ENCODE data around the gene PRKACB. TPM values are rescaled to one million over a fixed set of nuclear protein-coding genes. Genes with fewer than 3 reads are reported as not detected.
A peak's percentile ranks its signal among the peaks of the same experiment; 100 is the strongest.
"Not testable (repeated sequence)": the region's sequence is repeated elsewhere in the genome, so short reads cannot be mapped to it uniquely, and the experiment has no call there.

PRKACB gene
- total RNA-seq: 10 to 100 TPM; 25.2 to 31.3 (median 26.4) TPM

DNA sequence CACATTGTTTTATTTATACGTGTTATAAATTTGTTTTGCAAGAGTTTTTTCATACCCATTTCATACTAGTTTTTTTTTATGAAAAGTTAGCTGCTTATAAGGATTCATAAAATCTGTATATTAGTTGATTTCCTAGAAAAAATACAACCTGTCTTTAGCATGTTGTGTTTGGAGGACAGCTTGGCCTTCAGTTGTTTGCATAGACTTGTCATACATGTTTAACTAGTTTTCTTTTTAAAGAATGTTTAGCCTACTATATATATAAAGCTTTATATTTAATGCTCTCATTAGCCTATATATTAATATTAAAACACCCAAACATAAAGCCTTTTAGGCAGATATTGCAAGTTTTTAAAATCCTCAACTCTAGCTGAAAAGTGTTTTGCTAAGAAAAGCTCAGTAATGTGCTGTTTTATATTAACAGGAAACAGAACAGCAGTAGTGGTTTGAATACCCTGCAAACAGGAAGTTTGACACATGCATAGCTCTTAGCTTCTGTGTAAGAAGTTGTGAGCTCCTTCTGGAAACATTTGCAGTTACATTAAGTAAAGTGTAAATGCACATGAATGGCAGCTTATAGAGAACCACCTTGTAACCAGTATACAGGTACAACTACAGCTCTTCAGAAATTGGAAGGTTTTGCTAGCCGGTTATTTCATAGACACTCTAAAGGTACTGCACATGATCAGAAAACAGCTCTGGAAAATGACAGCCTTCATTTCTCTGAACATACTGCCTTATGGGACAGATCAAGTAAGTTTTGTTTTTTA, at the start of gene PRKACB:
PRKACB (plus strand) TSS at position 476 of the 770 bp plus-strand sequence; CDS start at position 567, 91 bp downstream.
- no peaks in the 10 kb centered on the region for H3K27me3 ChIP-seq
- intact Hi-C loops (cut with DNase I; ENCODE audit: low total_unique reads): no loop called here
- peak within 1 kb of the TSS in 1 of 3 donors; percentile 20 for H3K4me3 ChIP-seq

DNA sequence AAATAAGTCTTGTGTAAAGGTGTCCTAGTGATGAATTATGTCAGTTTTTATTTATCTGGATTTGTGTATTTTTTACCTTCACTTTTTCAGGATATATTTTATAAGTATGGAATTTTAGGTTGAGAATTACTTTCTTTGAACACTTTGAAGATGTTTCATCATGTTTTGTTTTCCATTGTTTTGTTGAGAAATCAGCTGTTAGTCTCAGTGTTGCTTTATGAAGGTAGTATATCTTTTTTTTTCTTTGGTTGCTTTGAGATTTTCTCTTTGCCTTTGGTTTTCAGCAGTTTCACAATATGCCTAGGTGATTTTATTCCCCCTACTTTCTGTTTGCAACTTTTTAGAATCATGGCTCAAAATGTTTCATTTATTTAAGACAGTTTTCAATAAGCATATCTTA, 48.8 kb upstream of the PRKACB start:
- no peak overlapping the region for H3K27ac ChIP-seq
- H3K9me3 ChIP-seq: no peaks in the 10 kb centered on the region
- H3K27me3 ChIP-seq: no peaks in the 10 kb centered on the region
- no peaks in the 10 kb centered on the region for H3K36me3 ChIP-seq
- no peak overlapping the region for H3K4me3 ChIP-seq
- TF ChIP-seq POLR2AphosphoS5 (IDR thresholded peaks at IDR 0.05) (no peak), POLR2A (IDR thresholded peaks at IDR 0.05) (no peak)
- TF ChIP-seq, protein P1, sequence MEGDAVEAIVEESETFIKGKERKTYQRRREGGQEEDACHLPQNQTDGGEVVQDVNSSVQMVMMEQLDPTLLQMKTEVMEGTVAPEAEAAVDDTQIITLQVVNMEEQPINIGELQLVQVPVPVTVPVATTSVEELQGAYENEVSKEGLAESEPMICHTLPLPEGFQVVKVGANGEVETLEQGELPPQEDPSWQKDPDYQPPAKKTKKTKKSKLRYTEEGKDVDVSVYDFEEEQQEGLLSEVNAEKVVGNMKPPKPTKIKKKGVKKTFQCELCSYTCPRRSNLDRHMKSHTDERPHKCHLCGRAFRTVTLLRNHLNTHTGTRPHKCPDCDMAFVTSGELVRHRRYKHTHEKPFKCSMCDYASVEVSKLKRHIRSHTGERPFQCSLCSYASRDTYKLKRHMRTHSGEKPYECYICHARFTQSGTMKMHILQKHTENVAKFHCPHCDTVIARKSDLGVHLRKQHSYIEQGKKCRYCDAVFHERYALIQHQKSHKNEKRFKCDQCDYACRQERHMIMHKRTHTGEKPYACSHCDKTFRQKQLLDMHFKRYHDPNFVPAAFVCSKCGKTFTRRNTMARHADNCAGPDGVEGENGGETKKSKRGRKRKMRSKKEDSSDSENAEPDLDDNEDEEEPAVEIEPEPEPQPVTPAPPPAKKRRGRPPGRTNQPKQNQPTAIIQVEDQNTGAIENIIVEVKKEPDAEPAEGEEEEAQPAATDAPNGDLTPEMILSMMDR (IDR thresholded peaks at IDR 0.05): no peak
- intact Hi-C loops (cut with DNase I; ENCODE audit: low total_unique reads): no loop called here
- DNase-seq (ENCODE audit: low spot score in 2 of 2): no peak
- no peaks in the 10 kb centered on the region for H3K4me1 ChIP-seq

More for the DNA sequence above, at the start of gene PRKACB:
- TF ChIP-seq POLR2A (IDR thresholded peaks at IDR 0.05): no peak
- TF ChIP-seq POLR2AphosphoS5 (IDR thresholded peaks at IDR 0.05): no peak
- TF ChIP-seq, protein P1 (IDR thresholded peaks at IDR 0.05): no peak
- no peaks in the 10 kb centered on the region for H3K36me3 ChIP-seq
- H3K27ac ChIP-seq: no peak within 1 kb of the TSS
- H3K9me3 ChIP-seq: peaks cover 0 to 2% of the 10 kb centered on the region in 2 donors
- no peaks in the 10 kb centered on the region for H3K4me1 ChIP-seq
- no peak for DNase-seq (ENCODE audit: low spot score in 2 of 2)

DNA sequence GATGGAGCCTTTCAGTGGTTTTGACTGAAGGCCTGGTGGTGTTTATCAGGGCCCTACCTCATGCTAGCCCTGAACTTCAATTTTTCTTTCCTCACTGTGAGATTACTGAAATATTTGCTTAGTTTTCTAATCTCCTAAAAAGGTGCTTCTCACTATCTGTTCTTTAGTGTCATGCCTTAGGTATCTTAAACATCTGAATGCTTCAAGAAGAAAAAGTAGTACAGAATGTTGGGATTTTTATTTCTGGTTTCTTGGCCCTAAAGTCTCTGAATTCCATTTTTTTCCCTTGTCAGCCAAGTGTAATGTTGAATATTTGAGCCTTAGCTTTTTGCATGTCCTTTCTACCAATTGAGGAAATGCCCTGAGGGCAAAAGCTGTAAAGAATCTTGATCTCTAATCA, 47.9 kb upstream of the PRKACB start:
- Histone ChIP-seq H3K27ac (no peak overlapping the region), H3K27me3 (no peaks in the 10 kb centered on the region), H3K4me3 (no peak overlapping the region), H3K9me3 (no peaks in the 10 kb centered on the region), H3K4me1 (no peaks in the 10 kb centered on the region), H3K36me3 (no peaks in the 10 kb centered on the region)
- TF ChIP-seq, protein P1 (IDR thresholded peaks at IDR 0.05): no peak
- no peak for TF ChIP-seq POLR2AphosphoS5 (IDR thresholded peaks at IDR 0.05)
- TF ChIP-seq POLR2A (IDR thresholded peaks at IDR 0.05): no peak
- intact Hi-C loops (cut with DNase I; ENCODE audit: low total_unique reads): no loop called here
- DNase-seq (ENCODE audit: low spot score in 2 of 2): no peak

DNA sequence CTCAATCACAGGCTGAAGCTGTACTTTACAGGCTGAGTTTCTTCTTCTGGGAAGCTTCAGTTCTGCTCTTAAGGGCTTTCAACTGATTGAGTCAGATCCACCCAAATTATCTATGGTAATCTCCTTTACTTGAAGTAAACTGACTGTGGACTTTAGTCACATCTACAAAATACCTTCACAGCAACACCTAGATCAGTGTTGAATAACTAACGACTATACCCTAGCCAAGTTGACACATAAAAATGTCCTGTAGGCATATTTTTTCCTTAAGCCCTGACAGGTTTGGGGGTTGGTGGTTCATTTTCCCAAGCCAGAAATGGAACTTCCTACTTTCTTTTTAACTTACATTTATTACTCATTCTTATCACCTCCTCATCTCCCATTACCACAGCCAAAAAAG, 42.9 kb upstream of the PRKACB start:
- DNase-seq (ENCODE audit: low spot score in 2 of 2): no peak
- Histone ChIP-seq H3K9me3 (no peaks in the 10 kb centered on the region), H3K4me1 (no peaks in the 10 kb centered on the region), H3K36me3 (no peaks in the 10 kb centered on the region), H3K4me3 (no peak overlapping the region), H3K27ac (no peak overlapping the region), H3K27me3 (no peaks in the 10 kb centered on the region)
- TF ChIP-seq, protein P1 (IDR thresholded peaks at IDR 0.05): no peak
- intact Hi-C loops (cut with DNase I; ENCODE audit: low total_unique reads): no loop called here

DNA sequence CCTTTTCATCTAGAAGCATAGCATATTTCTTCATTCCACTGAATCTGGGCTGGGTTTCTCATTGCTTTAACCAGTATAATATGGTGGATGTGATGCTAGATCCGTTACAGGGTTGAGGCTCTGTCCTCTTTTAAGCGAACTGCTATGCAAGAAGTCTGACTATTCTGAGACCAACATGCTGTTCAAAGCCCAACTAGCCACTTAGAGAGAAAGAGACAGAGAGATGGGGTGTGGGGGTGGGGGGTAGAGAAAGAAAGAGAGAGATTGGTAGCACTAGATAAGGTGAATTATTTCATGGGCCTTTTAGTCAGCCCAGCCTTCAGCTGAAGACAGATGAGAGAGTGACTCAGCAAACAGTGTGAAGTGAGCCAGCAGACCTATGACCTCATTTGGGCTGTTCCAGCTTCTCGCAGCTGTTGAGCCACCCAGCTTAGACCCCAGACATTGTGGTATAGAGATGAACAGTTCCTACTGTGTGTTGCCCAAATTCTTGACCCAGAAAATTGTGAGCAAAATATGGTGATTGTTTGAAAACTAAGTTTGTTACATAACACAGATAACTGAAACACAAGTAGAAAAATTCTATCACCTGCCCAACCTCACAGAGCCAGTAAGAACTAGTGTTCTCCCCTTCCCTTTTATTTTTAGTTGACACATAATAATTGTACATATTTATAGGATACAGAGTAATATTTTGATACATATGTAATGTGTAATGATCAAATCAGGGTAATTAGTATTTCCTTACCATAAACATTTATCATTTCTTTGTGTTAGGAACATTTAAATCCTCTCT, 40.7 kb upstream of the PRKACB start:
- H3K27ac ChIP-seq: no peak overlapping the region
- no peaks in the 10 kb centered on the region for H3K9me3 ChIP-seq
- intact Hi-C loops (cut with DNase I; ENCODE audit: low total_unique reads): no loop called here
- H3K4me3 ChIP-seq: no peak overlapping the region
- H3K36me3 ChIP-seq: no peaks in the 10 kb centered on the region
- TF ChIP-seq POLR2AphosphoS5 (IDR thresholded peaks at IDR 0.05) (no peak), POLR2A (IDR thresholded peaks at IDR 0.05) (no peak)
- TF ChIP-seq, protein P1 (IDR thresholded peaks at IDR 0.05): no peak
- no peaks in the 10 kb centered on the region for H3K27me3 ChIP-seq
- H3K4me1 ChIP-seq: no peaks in the 10 kb centered on the region
- DNase-seq (ENCODE audit: low spot score in 2 of 2): no peak

DNA sequence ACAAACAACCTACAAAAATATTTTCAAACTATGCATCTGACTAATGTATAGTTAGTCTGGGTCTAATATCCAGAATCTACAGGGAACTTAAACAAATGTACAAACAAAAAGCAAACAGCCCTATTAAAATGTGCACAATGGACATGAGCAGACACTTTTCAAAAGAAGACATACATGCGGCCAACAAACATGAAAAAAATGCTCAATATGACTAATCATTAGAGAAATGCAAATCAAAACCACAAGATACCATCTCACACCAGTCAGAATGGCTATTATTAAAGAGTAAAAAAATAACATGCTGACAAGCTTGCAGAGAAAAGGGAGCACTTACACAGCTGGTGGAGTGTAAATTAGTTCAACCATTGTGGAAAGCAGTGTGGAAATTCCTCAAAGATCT, 36.5 kb upstream of the PRKACB start:
- H3K27me3 ChIP-seq; H3K4me1 ChIP-seq; H3K9me3 ChIP-seq; intact Hi-C loops (cut with DNase I; ENCODE audit: low total_unique reads); H3K27ac ChIP-seq; H3K4me3 ChIP-seq; H3K36me3 ChIP-seq; DNase-seq (ENCODE audit: low spot score in 2 of 2): not testable (repeated sequence)

All from breast epithelium (tissue), 4 donors.